Superior temporal gyrus (tissue), 1 donor: ENCODE data around the gene NLRP5.
"Not testable (repeated sequence)": the region's sequence is repeated elsewhere in the genome, so short reads cannot be mapped to it uniquely, and the experiment has no call there.

Experiments used
- DNase-seq: peaks from one replicate; pipeline ENCODE4 v3.0.0-alpha.2; 2016; ENCODE audit errors: extremely low spot score

Gene NLRP5

DNA sequence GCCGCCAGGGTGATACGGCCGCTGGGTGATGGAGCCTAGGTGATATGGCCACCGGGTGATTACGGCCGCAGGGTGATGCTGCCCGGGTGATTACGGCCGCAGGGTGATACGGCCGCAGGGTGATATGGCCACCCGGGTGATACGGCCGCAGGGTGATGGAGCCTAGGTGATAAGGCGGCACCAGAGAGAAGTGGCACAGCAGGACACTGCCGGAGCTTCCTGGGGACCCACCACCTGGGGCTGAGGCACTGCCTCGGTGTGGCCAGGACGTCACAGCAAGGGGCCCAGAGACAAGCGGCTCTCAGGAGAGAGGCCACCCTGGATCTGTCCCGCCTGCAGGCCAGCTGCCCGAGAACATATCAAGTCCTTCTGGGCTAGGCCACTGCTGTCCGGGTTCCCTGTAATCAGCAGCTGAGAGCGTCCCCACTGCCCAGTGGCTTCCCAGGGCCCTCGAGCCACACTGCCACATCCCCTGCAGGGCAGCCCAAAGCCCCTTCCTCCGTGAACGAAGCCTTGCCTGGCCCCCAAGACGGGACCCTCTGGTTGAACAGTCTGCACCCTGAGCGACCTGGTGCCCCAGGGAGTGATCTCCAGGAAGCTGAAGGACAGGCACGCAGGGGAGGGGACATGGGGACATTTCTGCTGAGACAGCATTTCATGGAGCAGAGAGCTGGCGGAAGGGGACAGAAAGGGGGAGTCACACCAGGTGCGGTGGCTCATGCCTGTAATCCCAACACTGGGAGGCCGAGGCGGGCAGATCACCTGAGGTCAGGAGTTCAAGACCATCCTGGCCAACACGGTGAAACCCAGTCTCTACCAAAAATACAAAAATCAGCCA, 112.4 kb downstream of the NLRP5 start:
- DNase-seq: no peak

DNA sequence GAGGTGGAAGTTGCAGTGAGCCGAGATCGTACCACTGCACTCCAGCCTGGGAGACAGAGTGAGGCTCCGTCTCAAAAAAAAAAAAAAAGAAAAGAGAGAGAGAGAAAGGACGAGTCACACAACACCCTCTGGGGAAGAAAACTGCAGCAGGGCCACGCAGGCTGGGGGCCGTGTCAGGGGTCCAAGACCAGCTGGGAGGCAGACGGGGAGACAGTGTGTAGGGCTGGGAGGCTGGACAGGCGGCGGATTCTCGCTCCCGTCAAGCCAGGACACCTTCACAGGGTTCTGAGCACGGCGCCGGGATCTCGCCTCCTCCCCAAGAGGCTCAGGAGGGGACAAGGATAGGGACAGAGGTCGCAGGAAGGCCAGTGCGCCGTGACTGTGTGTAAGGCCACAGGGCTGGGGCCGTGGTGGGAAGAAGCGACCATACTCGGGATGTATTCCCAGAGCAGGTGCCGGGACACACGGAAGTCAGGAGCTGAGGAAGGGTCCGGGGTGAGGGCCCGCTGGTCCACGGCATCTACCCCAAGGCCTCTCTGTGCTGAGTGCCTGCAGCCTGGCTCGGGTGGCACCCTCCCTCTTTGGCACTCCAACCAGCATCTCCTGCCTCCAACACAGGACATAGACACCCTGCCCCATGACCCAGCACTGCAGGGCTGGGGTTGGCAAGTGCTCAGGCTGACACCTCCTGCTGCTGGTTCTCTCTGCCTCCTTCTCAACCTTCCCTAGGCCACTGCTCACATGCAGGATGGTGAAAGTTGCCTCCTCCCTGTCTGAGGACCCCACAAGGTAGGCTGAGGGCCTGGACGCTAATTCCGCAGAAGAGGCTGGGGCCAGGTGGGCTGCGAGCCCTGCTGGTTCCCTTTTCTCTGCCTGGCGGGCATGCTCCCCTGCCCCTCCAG, 113.3 kb downstream of the NLRP5 start:
- no peak for DNase-seq

DNA sequence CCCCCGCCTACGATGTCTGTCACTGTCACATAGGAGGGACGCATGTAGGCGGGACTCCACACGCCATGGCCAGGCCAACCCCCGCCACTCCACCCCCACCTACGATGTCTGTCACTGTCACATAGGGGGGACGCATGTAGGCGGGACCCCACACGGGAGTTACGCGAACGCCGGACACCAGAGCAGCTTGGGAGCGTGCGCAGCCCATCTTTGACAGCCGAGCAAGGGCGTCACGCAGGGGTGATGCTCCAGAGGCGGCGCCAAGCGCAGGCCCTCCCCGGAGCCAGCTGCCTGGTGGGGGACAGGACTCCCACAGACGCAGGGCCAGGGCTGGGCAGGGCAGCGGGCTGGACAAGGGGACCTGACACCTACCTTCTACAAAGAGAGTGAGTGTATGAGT, 114.5 kb downstream of the NLRP5 start:
- no peak for DNase-seq

DNA sequence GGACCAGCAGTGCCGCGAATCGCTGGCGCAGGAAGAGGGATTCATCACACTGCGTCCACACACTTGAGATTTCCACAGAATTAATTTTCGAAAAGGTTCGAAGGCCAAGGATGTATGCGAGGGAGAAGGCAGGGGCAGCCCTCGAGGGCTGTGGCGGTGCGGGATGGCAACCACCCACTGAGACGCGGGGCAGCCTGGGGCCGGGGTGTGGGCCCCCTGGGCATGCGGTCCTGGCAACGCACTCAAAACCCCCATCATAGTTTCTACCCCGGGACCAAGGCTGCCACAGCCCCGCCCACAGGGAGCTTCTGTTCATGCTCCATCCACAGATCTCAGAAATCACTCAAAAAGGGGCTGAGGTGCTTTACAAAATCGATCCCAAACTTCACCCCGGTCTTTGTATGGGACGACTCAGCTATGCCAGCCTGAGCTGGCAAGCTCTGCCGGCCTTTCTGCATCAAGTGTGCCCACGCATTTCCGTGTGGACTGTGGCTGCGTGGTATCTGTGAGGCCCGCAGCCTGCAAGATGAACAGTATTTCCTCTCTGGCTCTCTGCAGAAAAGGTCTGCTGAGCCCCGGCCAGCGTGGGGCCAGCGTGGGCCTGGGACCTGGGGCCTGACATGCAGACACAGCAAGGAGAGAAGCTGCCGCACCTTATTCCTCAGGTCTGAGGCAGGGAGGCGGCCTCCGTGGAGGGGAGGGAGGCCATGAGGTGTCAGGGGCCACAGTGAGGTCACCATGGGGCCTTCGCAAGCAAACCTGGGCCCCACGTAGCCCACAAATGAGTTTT, 115.4 kb downstream of the NLRP5 start:
- no peak for DNase-seq

DNA sequence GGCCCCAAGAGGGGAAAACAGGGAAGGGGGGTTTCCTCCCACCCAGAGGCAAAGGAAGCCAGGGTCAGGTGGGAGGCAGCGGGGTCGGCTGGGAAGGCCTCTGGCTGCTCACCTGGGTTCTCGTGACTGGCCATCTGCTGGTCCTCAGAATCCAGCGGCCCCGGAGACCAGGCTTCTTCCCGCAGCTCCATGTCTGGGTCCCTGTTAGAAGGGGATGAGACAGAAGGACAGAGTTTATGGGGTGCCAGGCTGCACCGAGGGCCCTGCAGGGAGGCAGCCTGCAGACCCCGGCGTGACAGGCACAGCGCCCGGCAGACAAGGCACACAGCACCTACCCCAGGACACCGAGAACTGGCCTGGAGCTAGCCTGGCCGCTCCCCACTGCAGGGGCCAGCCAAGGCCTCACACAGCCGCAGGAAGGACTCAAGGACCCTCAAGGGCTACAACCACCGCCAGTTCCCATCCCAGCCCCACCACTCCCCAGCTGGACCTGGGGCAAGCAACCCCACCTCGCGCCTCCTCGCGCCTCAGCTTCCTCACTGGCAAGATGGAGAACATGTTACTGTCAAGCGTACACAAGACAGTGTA, 116.5 kb downstream of the NLRP5 start:
- no peak for DNase-seq

DNA sequence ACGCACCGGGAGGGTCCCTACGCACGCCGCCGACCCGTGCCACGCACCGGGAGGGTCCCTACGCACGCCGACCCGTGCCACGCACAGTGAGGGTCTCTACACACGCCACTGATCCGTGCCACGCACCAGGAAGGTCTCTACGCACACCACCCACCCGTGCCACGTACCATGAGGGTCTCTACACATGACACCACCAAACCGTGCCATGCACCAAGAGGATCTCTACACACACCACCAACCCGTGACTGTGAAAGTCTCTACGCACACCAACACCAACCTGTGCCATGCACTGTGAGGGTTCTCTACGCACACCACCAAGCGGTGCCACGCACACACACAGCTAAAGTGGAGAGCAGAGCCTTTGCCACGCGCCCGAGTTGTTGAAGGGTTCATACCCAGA, 117.8 kb downstream of the NLRP5 start:
- no peak for DNase-seq

DNA sequence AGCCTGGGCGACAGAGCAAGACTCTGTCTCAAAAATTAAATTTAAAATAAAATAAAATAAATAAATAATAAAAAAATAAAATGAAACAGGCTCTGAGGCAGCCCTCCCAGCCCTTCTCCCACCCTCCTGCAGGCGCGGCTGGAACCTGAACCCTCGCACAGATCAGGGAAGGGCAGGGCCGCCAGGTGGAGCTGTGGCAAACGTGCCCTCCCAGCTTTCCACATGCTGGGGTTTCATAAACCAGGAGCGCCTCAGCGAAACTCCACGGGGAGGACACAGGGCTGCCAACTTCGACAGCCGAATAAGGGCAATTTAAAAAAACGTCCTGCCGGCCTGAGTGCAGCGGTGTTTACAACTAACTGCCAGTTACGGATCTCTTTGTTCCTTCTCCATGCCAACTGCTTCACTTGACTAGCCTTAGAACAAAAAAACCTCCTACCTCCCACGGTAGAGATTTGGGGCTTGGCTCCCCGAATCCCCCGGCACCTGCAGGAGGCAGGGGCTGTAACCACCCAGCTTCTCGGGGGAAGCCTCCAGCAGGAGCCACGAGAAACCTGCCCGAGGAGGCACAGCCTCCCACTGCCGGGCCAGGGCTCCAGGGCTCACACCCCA, 118.6 kb downstream of the NLRP5 start:
- peak; percentile 41 for DNase-seq

DNA sequence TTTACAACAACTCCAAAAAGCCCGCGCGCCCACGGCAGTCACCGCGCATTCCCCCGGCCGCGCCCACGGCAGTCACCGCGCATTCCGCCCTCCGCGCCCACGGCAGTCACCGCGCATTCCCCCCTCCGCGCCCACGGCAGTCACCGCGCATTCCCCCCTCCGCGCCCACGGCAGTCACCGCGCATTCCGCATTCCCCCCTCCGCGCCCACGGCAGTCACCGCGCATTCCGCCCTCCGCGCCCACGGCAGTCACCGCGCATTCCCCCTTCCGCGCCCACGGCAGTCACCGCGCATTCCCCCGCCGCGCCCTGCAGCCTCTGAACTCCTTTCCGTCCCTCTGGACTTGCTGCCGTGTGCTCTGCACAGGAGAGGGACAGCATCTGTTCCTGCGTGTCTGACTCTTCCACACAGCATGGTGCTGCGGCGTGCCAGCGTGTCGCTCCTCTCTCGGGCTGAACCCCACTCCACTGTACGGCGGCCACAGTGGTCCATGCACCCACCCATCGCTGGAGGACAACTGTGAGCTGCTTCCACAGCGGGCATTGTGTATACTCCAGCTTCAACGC, 119.3 kb downstream of the NLRP5 start:
- DNase-seq: not testable (repeated sequence)

DNA sequence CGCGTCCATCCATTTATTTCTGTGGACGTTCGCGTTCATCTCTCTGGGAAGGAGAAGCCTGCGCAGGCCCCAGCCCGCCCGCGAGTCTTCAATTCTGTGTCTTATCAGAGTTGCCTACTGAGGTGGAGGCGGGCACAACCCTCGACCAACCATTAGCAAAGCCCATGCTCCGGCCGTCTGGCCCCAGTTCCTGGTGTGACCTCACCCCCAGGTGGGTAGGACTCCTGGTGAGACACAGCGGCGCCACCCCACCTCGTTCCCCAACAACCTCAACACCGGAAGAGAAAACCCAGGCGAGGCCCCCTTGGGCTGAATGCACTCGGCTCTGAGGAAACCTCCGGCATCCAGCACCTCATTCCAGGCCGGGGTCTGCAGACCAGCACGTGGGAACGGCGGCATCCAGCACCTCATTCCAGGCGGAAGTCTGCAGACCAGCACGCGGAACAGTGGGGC, 119.8 kb downstream of the NLRP5 start:
- no peak for DNase-seq

DNA sequence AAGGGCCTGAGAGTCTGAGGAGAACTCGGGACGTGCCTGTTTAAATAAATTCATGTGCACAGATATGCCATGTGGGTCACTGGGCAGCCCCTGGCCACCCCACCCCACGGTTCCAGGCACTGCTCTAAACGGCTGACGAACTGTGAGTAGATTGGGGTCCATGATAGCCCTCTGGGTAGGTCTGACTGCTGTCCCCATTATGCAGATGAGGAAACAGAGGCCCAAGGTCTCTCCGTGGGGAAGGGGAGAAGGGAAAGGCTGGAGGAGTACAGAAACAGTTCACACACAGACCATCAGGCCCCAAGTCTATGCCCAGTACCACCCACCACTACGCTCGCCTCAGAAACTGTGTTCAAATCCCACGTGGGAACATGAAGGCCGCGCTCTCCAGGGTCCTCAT, 120.4 kb downstream of the NLRP5 start:
- no peak for DNase-seq

DNA sequence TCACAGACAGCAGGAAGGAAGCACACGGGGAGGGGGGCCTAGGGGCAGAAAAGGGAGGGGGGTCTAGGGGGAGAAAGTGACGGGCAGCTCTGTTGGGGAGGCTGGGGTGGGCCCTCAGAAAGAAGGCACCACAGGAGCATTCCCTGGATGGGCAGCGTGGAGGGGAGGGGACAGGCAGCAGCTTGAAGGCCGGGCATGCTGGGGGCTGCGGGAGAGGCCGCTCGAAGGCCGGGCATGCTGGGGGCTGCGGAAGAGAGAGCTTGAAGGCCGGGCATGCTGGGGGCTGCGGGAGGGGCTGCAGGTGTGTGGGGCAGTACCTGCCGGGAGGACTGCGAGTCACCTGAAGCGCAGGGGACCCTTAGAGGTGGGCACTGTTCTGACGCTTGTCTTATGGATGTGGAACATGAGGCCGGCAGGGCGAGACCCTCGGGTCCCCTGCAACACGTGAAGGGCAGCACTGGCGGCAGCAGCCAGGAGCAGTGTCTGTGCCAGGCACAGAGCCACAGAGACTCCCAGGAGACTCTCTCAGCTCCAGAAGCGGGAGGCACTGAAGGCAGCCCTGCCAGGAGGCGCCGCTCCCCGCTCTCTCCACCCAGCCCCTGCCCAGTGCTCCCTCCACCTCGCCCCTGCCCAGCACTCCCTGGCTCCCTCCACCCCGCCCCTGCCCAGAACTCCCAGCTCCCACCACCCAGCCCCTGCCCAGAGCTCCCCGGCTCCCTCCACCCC, 121.2 kb downstream of the NLRP5 start:
- DNase-seq: no peak

DNA sequence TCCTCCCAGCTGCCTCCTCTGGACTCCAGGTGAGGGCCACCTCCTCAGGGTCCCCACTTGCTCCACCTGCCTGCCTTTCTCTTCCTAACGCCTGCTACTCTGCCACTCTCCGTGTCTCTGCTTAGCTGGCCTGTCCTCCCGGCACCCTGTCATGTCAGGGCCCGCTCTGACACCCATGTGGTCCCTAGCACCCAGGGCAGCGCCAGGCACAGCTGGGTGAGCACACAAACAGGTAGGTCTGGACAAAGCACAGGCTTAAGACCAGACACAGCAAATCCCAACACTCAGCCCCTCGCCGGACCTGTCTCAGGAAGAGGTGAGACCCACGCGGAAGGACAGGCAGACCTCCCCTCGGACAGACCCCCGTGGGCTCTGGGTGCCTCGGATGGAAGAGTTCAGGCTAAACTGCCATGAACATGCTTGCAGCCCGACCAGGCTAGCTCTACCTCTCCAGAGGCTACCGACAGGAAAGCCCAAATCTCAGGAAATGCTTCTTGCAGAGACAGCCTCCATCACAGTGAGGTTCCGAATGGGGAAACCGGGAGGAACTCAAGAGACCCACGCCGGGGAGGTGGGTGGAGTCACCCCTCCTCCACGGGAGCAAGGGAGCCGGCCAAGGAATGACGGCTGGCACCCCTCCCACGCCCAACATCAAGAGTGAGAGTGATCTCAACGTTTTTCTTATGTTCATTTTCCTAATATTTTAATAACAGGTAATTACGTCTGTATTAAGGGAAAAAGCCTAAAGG, 122.0 kb downstream of the NLRP5 start:
- DNase-seq: no peak

DNA sequence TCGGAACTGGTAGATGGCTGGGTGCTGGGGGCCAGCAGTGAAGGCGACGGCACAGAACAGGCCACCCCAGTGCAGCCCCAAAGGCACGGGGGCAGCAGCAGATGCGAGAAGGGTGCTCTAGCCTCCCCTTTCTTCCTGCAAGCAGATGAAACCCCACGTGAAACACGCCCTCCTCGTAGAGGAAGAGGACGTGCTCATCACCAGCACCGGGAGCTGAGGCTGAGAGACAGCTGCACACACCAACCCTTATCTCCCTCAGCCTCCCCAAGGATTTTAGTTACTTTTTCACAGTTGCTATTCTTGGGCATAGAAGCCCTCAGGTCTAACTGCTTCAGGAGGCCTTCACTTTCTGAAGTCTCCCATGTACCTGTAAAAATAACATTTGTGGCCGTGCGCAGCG, 122.7 kb downstream of the NLRP5 start:
- DNase-seq: no peak

DNA sequence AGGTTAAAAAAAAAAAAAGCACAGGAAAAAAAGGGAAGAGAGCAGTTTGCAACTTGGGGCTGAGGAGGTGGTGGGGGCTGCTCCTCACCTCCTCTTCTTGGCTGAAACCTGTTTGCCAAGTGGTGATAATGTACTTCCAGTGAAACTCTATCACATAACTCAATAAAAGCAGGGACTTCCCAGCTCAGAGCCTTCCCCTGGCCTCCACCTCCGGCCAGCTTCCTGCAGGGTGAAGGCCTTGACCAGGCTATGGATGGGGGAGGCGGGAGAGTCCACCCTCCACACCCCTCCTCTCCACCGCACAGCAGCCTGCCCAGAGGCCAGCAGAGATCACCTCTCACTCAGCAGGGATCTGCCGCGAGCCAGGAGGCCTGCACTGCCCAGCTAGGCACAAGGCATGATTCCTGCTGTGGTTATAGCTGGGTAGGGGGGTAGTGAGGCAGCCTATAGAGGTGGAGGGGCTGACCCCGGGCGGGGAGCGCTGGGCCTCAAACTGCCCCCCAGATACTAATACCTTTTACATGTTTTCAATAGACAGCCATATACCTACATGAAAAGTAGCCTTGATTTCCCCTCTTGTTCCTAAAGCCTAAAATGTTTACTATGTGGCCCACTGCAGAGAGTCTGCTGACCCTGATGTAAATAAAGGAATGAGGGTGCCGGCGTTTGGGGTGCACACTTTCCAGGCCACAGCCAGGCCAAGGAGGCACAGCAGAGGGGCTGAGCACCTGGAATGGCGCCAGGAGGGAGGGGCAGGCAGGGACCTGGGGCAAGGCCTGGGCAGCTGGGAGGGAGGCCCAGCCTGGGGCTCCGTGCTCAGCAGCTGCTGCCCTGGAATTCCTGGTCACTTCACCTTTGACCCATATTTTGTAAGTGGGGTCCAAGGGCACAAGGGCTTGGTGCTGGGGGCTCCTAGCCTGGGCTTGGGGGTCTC, 124.2 kb downstream of the NLRP5 start:
- DNase-seq: no peak
